RWPE2 (cell line): ENCODE data around the gene KRTAP20-2.

Experiments used
- ATAC-seq: fragments of 200-7000 bp; cut with Tn5 transposase; 3 replicates; pipeline ENCODE4 v1.9.1; 2021; ENCODE audit warnings: low read depth
- DNase-seq: peaks from one replicate; pipeline ENCODE4 v3.0.0-alpha.2; 2020; ENCODE audit warnings: low spot score
- H3K27ac ChIP-seq: fragments of 450-650 bp; 2 replicates; pipeline ENCODE4 v1.5.1; 2017; ENCODE audit warnings: mild to moderate bottlenecking; ENCODE audit not compliant: poor library complexity, severe bottlenecking
- H3K27me3 ChIP-seq: fragments of 250-450 bp; sonication (Bioruptor Pico); 2 replicates; pipeline ENCODE4 v1.5.1; 2021; ENCODE audit warnings: mild to moderate bottlenecking, moderate library complexity; ENCODE audit not compliant: insufficient read depth, poor library complexity, severe bottlenecking
- H3K36me3 ChIP-seq: fragments of 250-450 bp; sonication (Bioruptor Pico); 2 replicates; pipeline ENCODE4 v1.5.1; 2020; ENCODE audit warnings: low read depth, mild to moderate bottlenecking, moderate library complexity
- H3K4me1 ChIP-seq: fragments of 250-450 bp; sonication (Bioruptor Pico); 2 replicates; pipeline ENCODE4 v1.5.1; 2021; ENCODE audit warnings: mild to moderate bottlenecking, moderate library complexity; ENCODE audit not compliant: insufficient read depth, poor library complexity, severe bottlenecking
- H3K4me3 ChIP-seq: fragments of 250-450 bp; sonication (Bioruptor Pico); 2 replicates; pipeline ENCODE4 v1.5.1; 2021; ENCODE audit warnings: mild to moderate bottlenecking, moderate library complexity; ENCODE audit not compliant: severe bottlenecking
- H3K9me3 ChIP-seq: fragments of 250-450 bp; sonication (Bioruptor Pico); 2 replicates; pipeline ENCODE4 v1.5.1; 2021; ENCODE audit warnings: mild to moderate bottlenecking, moderate library complexity; ENCODE audit not compliant: severe bottlenecking
- CTCF ChIP-seq: fragments of 450-650 bp; IDR thresholded peaks from one replicate; pipeline ENCODE4 v1.5.1; 2017; ENCODE audit warnings: mild to moderate bottlenecking, moderate library complexity; ENCODE audit not compliant: poor library complexity, severe bottlenecking

KRTAP20-2 gene

GRCh38 chr21:30616125-30616524 is 18.9 kb upstream of the KRTAP20-2 start, which contains the start of gene KRTAP20-1:
TSS of gene KRTAP20-1 (plus strand) at chr21:30616425. CDS start at chr21:30616455, 30 bp downstream.
- H3K9me3 ChIP-seq, result no peaks in the 10 kb centered on the region
- no peak for TF ChIP-seq CTCF
- H3K27me3 ChIP-seq, result no peaks in the 10 kb centered on the region
- peaks cover 10% of the 10 kb centered on the region for H3K4me1 ChIP-seq
- ATAC-seq (no peak), DNase-seq (no peak)
- no peak within 1 kb of the TSS for H3K4me3 ChIP-seq
- H3K27ac ChIP-seq, result no peak within 1 kb of the TSS
- no peaks in the 10 kb centered on the region for H3K36me3 ChIP-seq

GRCh38 chr21:30620080-30620479 is 14.9 kb upstream of the KRTAP20-2 start:
- no peak for TF ChIP-seq CTCF
- Histone ChIP-seq H3K4me3 (no peak overlapping the region), H3K27ac (peak overlapping the region; percentile 86), H3K9me3 (no peaks in the 10 kb centered on the region), H3K27me3 (no peaks in the 10 kb centered on the region), H3K4me1 (peaks cover 23% of the 10 kb centered on the region), H3K36me3 (no peaks in the 10 kb centered on the region)
- ATAC-seq (no peak), DNase-seq (no peak)

GRCh38 chr21:30620522-30620921 is 14.5 kb upstream of the KRTAP20-2 start, which contains the start of gene KRTAP20-4:
TSS of gene KRTAP20-4 (plus strand) at chr21:30620627.
- Histone ChIP-seq H3K4me3 (no peak within 1 kb of the TSS), H3K27ac (peak within 1 kb of the TSS; percentile 86), H3K4me1 (peaks cover 23% of the 10 kb centered on the region), H3K9me3 (no peaks in the 10 kb centered on the region), H3K27me3 (no peaks in the 10 kb centered on the region), H3K36me3 (no peaks in the 10 kb centered on the region)
- DNase-seq (no peak), ATAC-seq (no peak)
- TF ChIP-seq CTCF, result no peak

GRCh38 chr21:30623362-30623761 is 11.6 kb upstream of the KRTAP20-2 start:
- DNase-seq (no peak), ATAC-seq (no peak)
- no peaks in the 10 kb centered on the region for H3K9me3 ChIP-seq
- H3K27ac ChIP-seq, result no peak overlapping the region
- H3K36me3 ChIP-seq, result no peaks in the 10 kb centered on the region
- no peaks in the 10 kb centered on the region for H3K27me3 ChIP-seq
- TF ChIP-seq CTCF, result no peak
- H3K4me1 ChIP-seq, result peaks cover 23% of the 10 kb centered on the region
- H3K4me3 ChIP-seq, result no peak overlapping the region

GRCh38 chr21:30625449-30626165 is 9.4 kb upstream of the KRTAP20-2 start:
- H3K4me3 ChIP-seq, result no peak overlapping the region
- H3K36me3 ChIP-seq, result no peaks in the 10 kb centered on the region
- H3K9me3 ChIP-seq, result no peaks in the 10 kb centered on the region
- no peak for TF ChIP-seq CTCF
- DNase-seq (no peak), ATAC-seq (no peak)
- H3K27ac ChIP-seq, result no peak overlapping the region
- H3K4me1 ChIP-seq, result peaks cover 13% of the 10 kb centered on the region
- no peaks in the 10 kb centered on the region for H3K27me3 ChIP-seq
